Measurements from ENCODE around the gene HSD11B1L.

- TF ChIP-seq POLR2A (IDR thresholded peaks at IDR 0.05) (no peak), CTCF (IDR thresholded peaks at IDR 0.05) (no peak)
Observed at GRCh38 chr19:5677136-5677535, 3.7 kb upstream of the HSD11B1L start.
